SU-DHL-6 (cell line): ENCODE measurements around the gene ALK.

Experiments used
- CTCF ChIP-seq: fragments of 200-600 bp; sonication (generic); IDR thresholded peaks from one replicate; pipeline ENCODE4 v1.5.1; 2017; ENCODE audit warnings: antibody characterized with exemption, mild to moderate bottlenecking, low read length, moderate library complexity; ENCODE audit not compliant: insufficient read depth, poor library complexity, severe bottlenecking
- EZH2phosphoT487 ChIP-seq: fragments of 200-600 bp; sonication (generic), shearing (Covaris generic); conservative IDR thresholded peaks from 2 replicates; pipeline ENCODE4 v1.6.1; 2018; ENCODE audit warnings: mild to moderate bottlenecking, antibody characterized with exemption, low read length, moderate library complexity, mixed read lengths

- TF ChIP-seq CTCF (no peak), EZH2phosphoT487 (no peak)
Measured at GRCh38 chr2:29560030-29560429, 361.4 kb downstream of the ALK start.
